HepG2 (cell line): ENCODE results near the gene FBXO4. TPM values are rescaled to one million over a fixed set of nuclear protein-coding genes. Genes with fewer than 3 reads are reported as not detected.

ENCODE experiments used
- BCL6 ChIP-seq: IDR thresholded peaks from 2 replicates; pipeline ENCODE4 v1.6.1; 2016; ENCODE audit warnings: missing genetic modification reagents, missing compliant biosample characterization
- ERF ChIP-seq: IDR thresholded peaks from 2 replicates; pipeline ENCODE4 v1.6.1; 2018; ENCODE audit warnings: missing biosample characterization, missing genetic modification reagents
- FOXP1 ChIP-seq, 2 experiments: fragments of 450-650 bp in 1 of 2; IDR thresholded peaks; 2 replicates each; pipeline ENCODE4 v1.6.1; 2017 to 2018; ENCODE audit warnings: antibody characterized with exemption in 1 of 2
- HOXA5 ChIP-seq: sonication (generic); formaldehyde crosslinking; IDR thresholded peaks from 2 replicates; pipeline ENCODE4 v1.4.0; 2020; ENCODE audit warnings: missing genetic modification reagents
- KDM2A ChIP-seq: sonication (generic); formaldehyde crosslinking; IDR thresholded peaks from 2 replicates; pipeline ENCODE4 v1.4.0; 2020; ENCODE audit warnings: low read depth, missing genetic modification reagents, borderline replicate concordance
- KDM3A ChIP-seq: IDR thresholded peaks from 2 replicates; pipeline ENCODE4 v1.6.1; 2018; ENCODE audit warnings: low read depth, missing compliant biosample characterization
- KMT2B ChIP-seq: IDR thresholded peaks from 2 replicates; pipeline ENCODE4 v1.6.1; 2016; ENCODE audit warnings: missing genetic modification reagents, missing compliant biosample characterization
- MEIS1 ChIP-seq: sonication (generic); formaldehyde crosslinking; IDR thresholded peaks from 2 replicates; pipeline ENCODE4 v1.9.0; 2021; ENCODE audit warnings: mild to moderate bottlenecking, missing genetic modification reagents, moderate library complexity, borderline replicate concordance
- NFYC ChIP-seq: IDR thresholded peaks from 2 replicates; pipeline ENCODE4 v1.6.1; 2016; ENCODE audit warnings: missing genetic modification reagents, missing compliant biosample characterization
- NR2F6 ChIP-seq, 2 experiments: IDR thresholded peaks; 2 replicates each; pipeline ENCODE4 v1.6.1; 2016; ENCODE audit warnings: antibody characterized with exemption in 1 of 2, mild to moderate bottlenecking in 1 of 2
- REPIN1 ChIP-seq: sonication (generic); formaldehyde crosslinking; IDR thresholded peaks from 2 replicates; pipeline ENCODE4 v1.8.0; 2022; ENCODE audit warnings: missing genetic modification reagents, low read depth, mild to moderate bottlenecking, borderline replicate concordance
- SOX5 ChIP-seq: IDR thresholded peaks from 2 replicates; pipeline ENCODE4 v1.6.1; 2016; ENCODE audit warnings: borderline replicate concordance
- SP1 ChIP-seq, 2 experiments: fragments of 450-650 bp in 1 of 2; sonication (generic) in 1 of 2; formaldehyde crosslinking in 1 of 2; IDR thresholded peaks; 2 replicates each; pipeline versions ENCODE4 v1.4.0 to v1.6.1; 2016 to 2020; ENCODE audit warnings: missing genetic modification reagents in 1 of 2
- SP5 ChIP-seq: IDR thresholded peaks from 2 replicates; pipeline ENCODE4 v1.6.1; 2016; ENCODE audit warnings: low read depth, borderline replicate concordance
- SRY ChIP-seq: sonication (generic); formaldehyde crosslinking; IDR thresholded peaks from 2 replicates; pipeline ENCODE4 v1.8.0; 2022; ENCODE audit warnings: mild to moderate bottlenecking, missing genetic modification reagents
- ZBTB42 ChIP-seq: sonication (generic); formaldehyde crosslinking; IDR thresholded peaks from 2 replicates; pipeline ENCODE4 v1.5.0; 2020; ENCODE audit warnings: mild to moderate bottlenecking, missing genetic modification reagents
- ZC3H13 ChIP-seq: sonication (generic); formaldehyde crosslinking; IDR thresholded peaks from 2 replicates; pipeline ENCODE4 v1.8.1; 2023; ENCODE audit warnings: mild to moderate bottlenecking, missing genetic modification reagents, moderate library complexity
- ZFP36L2 ChIP-seq: sonication (generic); formaldehyde crosslinking; IDR thresholded peaks from 2 replicates; pipeline ENCODE4 v1.4.0; 2020; ENCODE audit warnings: missing genetic modification reagents
- ZNF253 ChIP-seq: sonication (generic); formaldehyde crosslinking; IDR thresholded peaks from 2 replicates; pipeline ENCODE4 v1.8.0; 2022; ENCODE audit warnings: mild to moderate bottlenecking, missing genetic modification reagents, borderline replicate concordance
- ZNF274 ChIP-seq: sonication (generic); formaldehyde crosslinking; IDR thresholded peaks from 2 replicates; pipeline ENCODE4 v1.5.1; 2020; ENCODE audit warnings: mild to moderate bottlenecking, missing genetic modification reagents
- ZNF672 ChIP-seq: sonication (generic); formaldehyde crosslinking; IDR thresholded peaks from 2 replicates; pipeline ENCODE4 v1.8.1; 2022; ENCODE audit warnings: missing genetic modification reagents
- ZNF781 ChIP-seq: sonication (generic); formaldehyde crosslinking; IDR thresholded peaks from 2 replicates; pipeline ENCODE4 v1.5.1; 2020; ENCODE audit warnings: borderline replicate concordance, mild to moderate bottlenecking, missing genetic modification reagents; ENCODE audit errors: not compliant biosample characterization
- ZSCAN12 ChIP-seq: sonication (generic); formaldehyde crosslinking; IDR thresholded peaks from 2 replicates; pipeline ENCODE4 v1.9.0; 2021; ENCODE audit warnings: mild to moderate bottlenecking, missing genetic modification reagents
- ZSCAN20 ChIP-seq: sonication (generic); formaldehyde crosslinking; IDR thresholded peaks from 2 replicates; pipeline ENCODE4 v1.4.0; 2020; ENCODE audit warnings: missing genetic modification reagents, mild to moderate bottlenecking, borderline replicate concordance
- polyA plus RNA-seq, 8 experiments: library from polyadenylated mRNA; depleted of rRNA in 3 of 8; stranded (reverse) in 7 of 8; unstranded in 1 of 8; fragments of >200 nt; fragmentation: Illumina TruSeq in 4 of 8; extraction: Trizol in 4 of 8; gene quantifications; 2 replicates each; pipeline versions ENCODE4 v1.2.1 to v1.2.3, GENCODE V29; 2011 to 2016; ENCODE audit warnings: low read depth in 4 of 8, missing spikeins in 1 of 8, mixed read lengths in 1 of 8; ENCODE audit not compliant: insufficient read depth in 1 of 8
- total RNA-seq, 5 experiments: library from RNA; depleted of rRNA; stranded (reverse); fragments of >200 nt; fragmentation: Illumina TruSeq; extraction: Trizol; gene quantifications; 2 replicates each; pipeline ENCODE4 v1.2.3, GENCODE V29; 2016; ENCODE audit warnings: low read depth in 1 of 5
- TF ChIP-seq, protein P1 (sequence below): sonication (generic); formaldehyde crosslinking; IDR thresholded peaks from 2 replicates; pipeline ENCODE4 v1.4.0; 2020; ENCODE audit warnings: mild to moderate bottlenecking, missing genetic modification reagents
- TF ChIP-seq, protein P2 (sequence below): sonication (generic); formaldehyde crosslinking; IDR thresholded peaks from 2 replicates; pipeline ENCODE4 v1.4.0; 2020; ENCODE audit warnings: missing genetic modification reagents, mild to moderate bottlenecking, borderline replicate concordance
- TF ChIP-seq, protein P3 (sequence below): sonication (generic); formaldehyde crosslinking; IDR thresholded peaks from 2 replicates; pipeline ENCODE4 v1.4.0; 2020; ENCODE audit warnings: low read depth, mild to moderate bottlenecking, missing genetic modification reagents

FBXO4 gene
- total and polyA plus RNA-seq, 2 of the 13 experiments (the other 11 are each of a cell fraction or from before 2014, with no cell fraction given) = 5.2 to 16.4 TPM

DNA sequence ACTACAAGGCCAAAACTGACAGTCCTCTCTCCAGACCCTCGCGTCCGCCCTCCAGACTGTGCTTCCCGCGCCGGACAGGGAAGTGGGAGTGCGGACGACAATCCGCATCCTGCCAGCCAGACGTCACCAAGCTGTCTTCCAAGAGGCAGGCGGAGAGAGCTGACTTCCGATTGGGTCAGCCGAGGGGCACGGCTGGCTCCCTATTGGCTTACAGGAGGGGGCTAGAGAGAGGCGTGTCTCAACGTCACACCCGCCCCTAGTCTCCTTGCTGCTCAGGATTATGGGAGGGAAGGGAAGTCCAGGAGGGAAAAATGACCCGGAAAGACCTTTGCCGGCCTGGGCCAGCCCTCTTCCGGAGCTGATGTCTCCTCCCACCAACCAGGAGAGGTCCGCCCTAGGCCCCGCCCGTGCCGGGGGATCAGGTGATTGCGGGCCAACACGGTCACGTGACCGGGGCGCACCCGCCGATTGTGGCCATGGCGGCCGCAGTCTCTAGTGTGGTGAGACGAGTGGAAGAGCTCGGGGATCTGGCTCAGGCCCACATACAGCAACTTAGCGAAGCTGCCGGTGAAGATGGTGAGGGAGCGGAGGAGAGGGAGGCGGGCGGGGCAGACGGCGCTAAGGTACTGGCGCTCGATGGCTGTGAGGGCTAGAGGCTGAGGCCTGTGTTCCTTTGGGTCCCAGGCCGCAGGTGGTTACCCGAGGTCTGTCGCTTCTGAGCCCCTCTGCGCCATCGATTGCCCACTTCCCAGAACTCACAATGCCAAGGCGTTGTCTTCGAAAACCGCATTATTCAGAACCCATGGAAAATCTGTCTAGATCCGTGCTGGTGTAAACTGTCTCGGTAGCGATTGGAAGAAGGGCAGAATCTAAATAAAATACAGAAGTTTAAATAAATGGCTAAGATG, 20.9 kb upstream of the FBXO4 start, which contains the start of gene RIMOC1 (continued):
- TF ChIP-seq, protein P1, sequence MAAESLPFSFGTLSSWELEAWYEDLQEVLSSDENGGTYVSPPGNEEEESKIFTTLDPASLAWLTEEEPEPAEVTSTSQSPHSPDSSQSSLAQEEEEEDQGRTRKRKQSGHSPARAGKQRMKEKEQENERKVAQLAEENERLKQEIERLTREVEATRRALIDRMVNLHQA = no peak
- TF ChIP-seq KDM3A (CRISPR knock-in tag) = peak; percentile 77; the same call in 1 of the 2 replicates
- TF ChIP-seq SP1 (IDR thresholded peaks at IDR 0.05) = no peak
- peak; percentile 73 for TF ChIP-seq SP1 (CRISPR knock-in tag; IDR thresholded peaks at IDR 0.05)
- TF ChIP-seq ZSCAN20 (CRISPR knock-in tag) = peak; percentile 52; the same call in 1 of the 2 replicates
- TF ChIP-seq NFYC = peak; percentile 94
- TF ChIP-seq FOXP1 (IDR thresholded peaks at IDR 0.05) = no peak
- no peak; the same call in 1 of the 2 replicates for TF ChIP-seq FOXP1 (CRISPR knock-in tag; IDR thresholded peaks at IDR 0.05)
- TF ChIP-seq REPIN1 (CRISPR knock-in tag) = 0 out of 2 replicates have a peak, but pooled peaks have one; percentile 47
- TF ChIP-seq KDM2A (CRISPR knock-in tag) = peak; percentile 98
- peak; percentile 82 for TF ChIP-seq ERF (CRISPR knock-in tag)
- peak; percentile 70 for TF ChIP-seq ZNF781
- TF ChIP-seq, protein P2, sequence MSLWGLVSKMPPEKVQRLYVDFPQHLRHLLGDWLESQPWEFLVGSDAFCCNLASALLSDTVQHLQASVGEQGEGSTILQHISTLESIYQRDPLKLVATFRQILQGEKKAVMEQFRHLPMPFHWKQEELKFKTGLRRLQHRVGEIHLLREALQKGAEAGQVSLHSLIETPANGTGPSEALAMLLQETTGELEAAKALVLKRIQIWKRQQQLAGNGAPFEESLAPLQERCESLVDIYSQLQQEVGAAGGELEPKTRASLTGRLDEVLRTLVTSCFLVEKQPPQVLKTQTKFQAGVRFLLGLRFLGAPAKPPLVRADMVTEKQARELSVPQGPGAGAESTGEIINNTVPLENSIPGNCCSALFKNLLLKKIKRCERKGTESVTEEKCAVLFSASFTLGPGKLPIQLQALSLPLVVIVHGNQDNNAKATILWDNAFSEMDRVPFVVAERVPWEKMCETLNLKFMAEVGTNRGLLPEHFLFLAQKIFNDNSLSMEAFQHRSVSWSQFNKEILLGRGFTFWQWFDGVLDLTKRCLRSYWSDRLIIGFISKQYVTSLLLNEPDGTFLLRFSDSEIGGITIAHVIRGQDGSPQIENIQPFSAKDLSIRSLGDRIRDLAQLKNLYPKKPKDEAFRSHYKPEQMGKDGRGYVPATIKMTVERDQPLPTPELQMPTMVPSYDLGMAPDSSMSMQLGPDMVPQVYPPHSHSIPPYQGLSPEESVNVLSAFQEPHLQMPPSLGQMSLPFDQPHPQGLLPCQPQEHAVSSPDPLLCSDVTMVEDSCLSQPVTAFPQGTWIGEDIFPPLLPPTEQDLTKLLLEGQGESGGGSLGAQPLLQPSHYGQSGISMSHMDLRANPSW (CRISPR knock-in tag) = peak; percentile 73; the same call in 1 of the 2 replicates
- TF ChIP-seq HOXA5 (CRISPR knock-in tag) = no peak
- no peak for TF ChIP-seq ZNF672 (CRISPR knock-in tag)
- peak; percentile 76; the same call in 1 of the 2 replicates for TF ChIP-seq ZNF274 (CRISPR knock-in tag)
- TF ChIP-seq ZNF253 (CRISPR knock-in tag) = peak; percentile 93; the same call in 1 of the 2 replicates
- TF ChIP-seq ZBTB42 (CRISPR knock-in tag) = no peak
- TF ChIP-seq SRY (CRISPR knock-in tag) = peak; percentile 77
- 0 out of 2 replicates have a peak, but pooled peaks have one; percentile 46 for TF ChIP-seq ZFP36L2 (CRISPR knock-in tag)
- peak; percentile 57; the same call in 1 of the 2 replicates for TF ChIP-seq MEIS1 (CRISPR knock-in tag)
- peak; percentile 49; the same call in 1 of the 2 replicates for TF ChIP-seq SP5 (CRISPR knock-in tag)
- no peak for TF ChIP-seq SOX5 (CRISPR knock-in tag)
- TF ChIP-seq, protein P3, sequence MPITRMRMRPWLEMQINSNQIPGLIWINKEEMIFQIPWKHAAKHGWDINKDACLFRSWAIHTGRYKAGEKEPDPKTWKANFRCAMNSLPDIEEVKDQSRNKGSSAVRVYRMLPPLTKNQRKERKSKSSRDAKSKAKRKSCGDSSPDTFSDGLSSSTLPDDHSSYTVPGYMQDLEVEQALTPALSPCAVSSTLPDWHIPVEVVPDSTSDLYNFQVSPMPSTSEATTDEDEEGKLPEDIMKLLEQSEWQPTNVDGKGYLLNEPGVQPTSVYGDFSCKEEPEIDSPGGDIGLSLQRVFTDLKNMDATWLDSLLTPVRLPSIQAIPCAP = no peak
- TF ChIP-seq NR2F6 (IDR thresholded peaks at IDR 0.05) = peak; percentile 64
- TF ChIP-seq NR2F6 (CRISPR knock-in tag; IDR thresholded peaks at IDR 0.05) = peak; percentile 66
- TF ChIP-seq ZC3H13 (CRISPR knock-in tag) = no peak
- TF ChIP-seq BCL6 = peak; percentile 26
- TF ChIP-seq KMT2B (CRISPR knock-in tag) = peak; percentile 87; the same call in 1 of the 2 replicates
- 0 out of 2 replicates have a peak, but pooled peaks have one; percentile 39 for TF ChIP-seq ZSCAN12 (CRISPR knock-in tag)
